ENCODE results near the gene DLG2. TPM values are rescaled to one million over a fixed set of nuclear protein-coding genes. Genes with fewer than 3 reads are reported as not detected.

DLG2 gene
- total and polyA plus RNA-seq, 9 of the 15 experiments (the other 6 are each of a cell fraction or from before 2014, with no cell fraction given): 0.52 to 1.6 (median 0.95) TPM

- no peak for TF ChIP-seq CBX2 (IDR thresholded peaks at IDR 0.05; ENCODE audit: insufficient read depth, low read length, poor library complexity, severe bottlenecking)
Observed at GRCh38 chr11:85551881-85552280, 75.3 kb downstream of the DLG2 start (continued).

- BruUV-seq (replicated peaks): no TSS peak
- FAIRE-seq (no peak), ATAC-seq (no peak), DNase-seq (ENCODE audit: extremely low read depth in 1 of 4, low spot score in 3 of 4) (no peak)
- H3K27me3 ChIP-seq (ENCODE audit: control insufficient read depth in 2 of 2, insufficient read depth in 2 of 2, low read length in 2 of 2): no peaks in the 10 kb centered on the region
- no peak overlapping the region for H3K4me2 ChIP-seq (ENCODE audit: insufficient read depth, low read length)
- H3K36me3 ChIP-seq (ENCODE audit: control insufficient read depth, insufficient read depth, low read length): no peaks in the 10 kb centered on the region
- CTCF ChIA-PET (ENCODE audit: low intra/inter-chr PET ratio): no interaction called here
- in situ Hi-C loops (cut with MboI): no loop called here
- H3K9me3 ChIP-seq (replicated peaks; ENCODE audit: control insufficient read depth, insufficient read depth, low read depth, low read length): no peaks in the 10 kb centered on the region
- intact Hi-C loops (cut with micrococcal nuclease): no loop called here
- no peaks in the 10 kb centered on the region for H3K79me2 ChIP-seq (ENCODE audit: control insufficient read depth, insufficient read depth, low read length)
- POLR2A ChIA-PET: no interaction called here
- no peaks in the 10 kb centered on the region for H3K9me1 ChIP-seq (ENCODE audit: control insufficient read depth, insufficient read depth, low read length)
- H3K9ac ChIP-seq (ENCODE audit: insufficient read depth in 1 of 2, low read depth in 2 of 2, low read length in 2 of 2): no peak overlapping the region
- no peak overlapping the region for H3K4me3 ChIP-seq
- H2AFZ ChIP-seq (ENCODE audit: low read depth, low read length): no peak overlapping the region
- H4K20me1 ChIP-seq (replicated peaks; ENCODE audit: control insufficient read depth, insufficient read depth, low read length): no peaks in the 10 kb centered on the region
- H3K4me1 ChIP-seq (replicated peaks in 1 of 2; ENCODE audit: control insufficient read depth in 2 of 2, insufficient read depth in 2 of 2, low read length in 2 of 2): no peaks in the 10 kb centered on the region
- no peak overlapping the region for H3K27ac ChIP-seq (ENCODE audit: extremely low read depth, low read depth, low read length)
- TF ChIP-seq CC2D1A (IDR thresholded peaks at IDR 0.05) (no peak), DMBX1 (CRISPR knock-in tag; IDR thresholded peaks at IDR 0.05; ENCODE audit: borderline replicate concordance) (no peak), ATF2 (CRISPR knock-in tag; IDR thresholded peaks at IDR 0.05) (no peak), FOXM1 (IDR thresholded peaks at IDR 0.05; ENCODE audit: low read depth) (no peak), FOXM1 (CRISPR knock-in tag; IDR thresholded peaks at IDR 0.05; ENCODE audit: low read depth) (no peak), KDM5B (IDR thresholded peaks at IDR 0.05; ENCODE audit: insufficient replicate concordance, low read depth, low read length) (no peak), TEAD2 (tag; IDR thresholded peaks at IDR 0.05) (no peak), E4F1 (CRISPR knock-in tag; IDR thresholded peaks at IDR 0.05; ENCODE audit: borderline replicate concordance) (no peak), ZNF239 (CRISPR knock-in tag; IDR thresholded peaks at IDR 0.05) (no peak), IRF1 (CRISPR knock-in tag; IDR thresholded peaks at IDR 0.05; ENCODE audit: borderline replicate concordance) (no peak), ZBTB5 (IDR thresholded peaks at IDR 0.05) (no peak), MXI1 (IDR thresholded peaks at IDR 0.05; ENCODE audit: low read depth, low read length) (no peak), ZNF77 (CRISPR knock-in tag; IDR thresholded peaks at IDR 0.05) (no peak)
Observed at GRCh38 chr11:85541683-85542082, 85.5 kb downstream of the DLG2 start.

Data from K562 (cell line).